GM18499 (cell line): ENCODE measurements around the gene PHF10.
"Not testable (repeated sequence)": the region's sequence is repeated elsewhere in the genome, so short reads cannot be mapped to it uniquely, and the experiment has no call there.

Source experiments
- ATAC-seq: cut with Tn5 transposase; IDR thresholded peaks from one replicate; pipeline ENCODE4 v1.9.1; 2021; ENCODE audit warnings: moderate number of reproducible peaks; ENCODE audit not compliant: insufficient read depth, unreplicated experiment

The PHF10 gene

DNA sequence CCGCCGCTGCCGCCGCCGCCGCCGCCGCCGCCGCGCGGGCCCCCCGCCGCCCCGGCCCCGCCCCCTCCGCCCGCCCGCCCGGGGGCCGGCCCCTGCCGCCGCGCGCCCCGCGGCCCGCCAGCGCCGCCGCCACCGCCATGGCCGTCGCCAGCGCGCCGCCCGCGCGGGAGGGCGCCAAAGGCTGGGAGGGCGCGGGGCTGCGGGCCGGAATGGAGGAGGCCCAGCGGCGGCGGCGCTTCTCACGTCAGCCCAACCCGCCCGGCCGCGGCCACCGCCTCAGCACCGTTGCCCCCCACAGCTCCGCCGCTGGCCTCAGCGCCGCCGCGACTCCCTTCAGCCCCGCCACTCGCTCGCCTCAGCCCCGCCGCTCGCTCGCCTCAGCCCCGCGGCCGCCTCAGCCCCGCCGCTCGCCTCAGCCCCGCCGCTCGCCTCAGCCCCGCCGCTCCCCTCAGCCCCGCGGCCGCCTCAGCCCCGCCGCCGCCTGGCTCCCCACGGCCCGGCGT lies 258 bp downstream of the PHF10 start:
- ATAC-seq: no peak

GRCh38 chr6:169723200-169723909 lies 945 bp downstream of the PHF10 start:
- no peak for ATAC-seq

DNA sequence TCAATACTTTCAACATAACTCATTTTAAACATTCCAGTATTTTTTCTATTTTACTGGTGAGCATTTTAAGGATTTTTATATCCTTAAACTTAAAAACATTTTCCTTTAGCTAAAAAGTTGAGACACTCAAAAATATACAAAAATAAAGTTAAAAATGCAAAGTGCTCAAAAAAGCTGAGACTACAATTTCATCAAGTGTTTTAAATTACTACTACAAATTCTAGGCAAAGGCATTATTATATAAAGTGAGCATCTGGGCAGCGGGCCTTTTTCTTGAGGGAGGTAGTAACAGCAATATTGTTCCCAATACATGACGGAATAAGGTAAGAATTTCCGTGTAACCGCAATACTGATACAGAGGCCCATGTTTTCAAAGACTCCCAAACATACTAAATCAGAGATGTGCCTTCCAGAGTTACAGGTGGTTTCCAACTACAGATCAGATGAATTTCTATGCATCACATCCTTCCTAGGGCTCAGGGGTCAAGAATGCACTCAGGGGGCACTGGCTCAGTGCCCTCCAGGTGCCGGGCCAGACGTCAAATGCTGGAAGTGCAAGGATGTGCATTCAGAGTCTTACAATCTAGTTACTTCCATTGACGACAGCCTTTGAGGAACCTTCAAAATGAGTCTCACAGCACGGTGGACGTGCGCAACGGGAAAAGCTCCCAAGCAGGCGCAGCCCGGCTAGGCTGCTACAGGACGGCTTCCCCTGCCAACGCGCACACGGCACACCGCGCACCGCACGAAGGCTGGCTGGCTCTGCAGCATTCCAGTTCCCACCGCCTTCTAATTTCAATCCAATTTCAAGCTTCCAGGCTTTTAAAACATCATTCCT lies 1.7 kb downstream of the PHF10 start:
- ATAC-seq: no peak

- no peak for ATAC-seq
Measured at GRCh38 chr6:169720207-169720855, 4.0 kb downstream of the PHF10 start.

- no peak for ATAC-seq
Measured at GRCh38 chr6:169719117-169719516, 5.2 kb downstream of the PHF10 start.

- ATAC-seq: no peak
Measured at GRCh38 chr6:169714595-169714994, 9.7 kb downstream of the PHF10 start.

DNA sequence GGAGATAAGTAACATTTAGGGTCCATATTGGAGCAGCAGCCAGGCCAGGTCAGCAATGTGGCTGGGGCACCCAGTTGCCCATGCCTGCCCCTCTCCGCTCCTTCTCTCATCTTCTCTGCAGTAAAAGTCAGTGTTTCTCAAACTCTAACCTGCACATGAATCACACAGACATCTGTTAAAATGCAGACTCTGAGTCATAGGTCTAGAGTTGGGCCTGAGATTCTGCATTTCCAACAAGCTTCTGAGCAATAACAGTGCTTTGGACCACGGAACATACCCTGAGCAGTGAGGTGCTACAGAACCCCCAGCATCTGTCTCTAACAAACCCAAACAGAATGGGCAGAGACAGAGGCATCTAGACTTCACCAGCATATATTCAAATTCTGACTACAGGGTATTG lies 10.1 kb downstream of the PHF10 start:
- ATAC-seq: no peak

DNA sequence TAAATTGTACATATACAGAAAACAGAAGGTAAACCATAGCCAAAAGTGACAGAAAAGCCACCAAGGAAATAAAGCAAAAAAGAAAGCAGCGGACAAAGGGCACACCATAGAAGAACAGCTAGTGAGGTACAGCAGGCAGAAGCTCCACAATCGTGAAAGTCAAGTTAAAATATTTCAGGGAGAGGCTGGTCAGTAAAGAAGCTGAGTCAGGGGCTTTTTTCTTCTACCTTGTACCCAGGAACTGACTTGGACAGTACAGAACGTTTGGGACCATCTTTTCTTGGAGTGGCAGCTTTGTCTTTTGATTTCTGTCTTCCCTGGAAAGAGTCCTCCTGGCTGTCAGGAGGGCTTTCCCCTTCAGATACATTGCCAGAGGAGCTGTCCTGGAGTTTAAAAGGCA lies 14.3 kb downstream of the PHF10 start:
- no peak for ATAC-seq

DNA sequence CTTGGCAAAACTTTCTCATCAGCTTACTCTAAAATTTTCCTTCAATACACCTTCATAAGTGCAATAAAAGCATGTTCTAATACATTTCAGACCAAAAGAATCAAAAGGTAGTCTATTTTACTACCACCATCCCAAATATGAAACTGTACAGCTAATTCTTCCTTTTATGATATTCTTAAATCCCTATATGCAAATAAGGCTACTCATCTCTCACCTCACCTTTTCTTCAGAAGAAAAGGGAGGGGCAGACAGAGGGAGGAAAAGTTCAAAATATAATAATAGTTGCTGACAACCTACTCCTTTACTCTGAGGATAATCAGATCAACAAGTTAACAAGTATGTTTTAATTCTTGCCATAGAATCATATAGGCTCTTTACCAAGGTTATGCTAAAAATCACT lies 15.0 kb downstream of the PHF10 start:
- ATAC-seq: no peak

- ATAC-seq: no peak
Measured at GRCh38 chr6:169707772-169708171, 16.5 kb downstream of the PHF10 start.

DNA sequence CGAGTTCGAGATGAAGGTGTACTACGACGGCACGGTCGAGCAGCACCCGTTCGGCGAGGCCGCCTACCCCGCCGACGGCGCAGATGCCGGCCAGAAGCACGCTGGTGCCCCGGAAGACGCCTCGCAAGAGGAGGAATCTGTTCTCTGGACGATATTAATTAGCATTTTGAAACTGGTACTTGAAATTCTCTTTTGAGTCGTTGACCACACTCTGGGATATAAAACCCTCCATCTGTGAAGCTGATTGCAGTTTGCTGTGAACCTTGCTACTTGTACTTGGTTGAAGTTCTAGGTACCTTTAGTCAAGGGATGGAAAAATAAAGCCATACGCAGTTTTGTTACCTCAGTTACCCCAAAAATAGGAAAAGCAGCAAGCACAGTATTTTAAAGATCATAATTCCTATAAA lies 21.5 kb downstream of the PHF10 start:
- no peak for ATAC-seq

DNA sequence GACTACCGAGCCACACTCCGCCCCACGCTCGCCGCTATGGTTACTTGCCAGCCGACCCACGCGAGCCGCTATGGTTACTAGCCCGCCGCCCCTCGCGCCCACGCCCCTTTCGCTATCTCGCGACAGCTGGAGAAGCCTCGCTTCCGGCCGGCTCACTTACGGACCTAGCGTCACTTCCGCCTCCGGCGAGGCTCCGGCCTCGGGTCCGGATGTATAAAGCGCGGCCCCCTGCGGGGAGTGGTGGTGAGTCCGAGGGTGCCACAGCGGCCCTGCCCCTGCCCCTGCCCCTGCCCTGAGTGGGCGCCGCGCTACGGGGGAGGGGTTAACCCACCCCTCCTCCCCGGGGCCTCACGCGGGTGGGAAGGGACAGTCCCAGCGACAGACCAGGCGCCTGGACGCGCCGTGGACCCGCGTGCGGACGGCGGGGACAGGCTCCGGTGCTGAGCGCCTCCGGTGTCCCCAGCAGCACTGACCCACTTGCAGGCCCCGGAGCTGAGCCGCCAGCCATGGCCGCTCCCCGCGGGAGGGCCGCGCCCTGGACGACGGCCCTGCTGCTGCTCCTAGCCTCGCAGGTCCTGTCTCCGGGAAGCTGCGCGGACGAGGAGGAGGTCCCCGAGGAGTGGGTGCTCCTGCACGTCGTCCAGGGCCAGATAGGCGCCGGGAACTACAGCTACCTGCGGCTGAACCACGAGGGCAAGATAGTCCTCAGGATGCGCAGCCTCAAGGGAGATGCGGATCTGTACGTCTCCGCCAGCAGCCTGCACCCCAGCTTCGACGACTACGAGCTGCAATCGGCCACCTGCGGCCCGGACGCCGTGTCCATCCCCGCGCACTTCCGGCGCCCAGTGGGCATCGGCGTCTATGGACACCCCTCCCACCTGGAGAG lies 22.1 kb downstream of the PHF10 start, which contains the start of the genes C6orf120 and WDR27:
Gene C6orf120 (plus strand): TSS at position 173 of the 886 bp plus-strand sequence. CDS start 334 bp downstream, at position 507.
Gene WDR27 (minus strand): TSS at position 76 of the 886 bp plus-strand sequence. CDS start 13,024 bp downstream, outside the sequence.
- ATAC-seq: peak; percentile 82

DNA sequence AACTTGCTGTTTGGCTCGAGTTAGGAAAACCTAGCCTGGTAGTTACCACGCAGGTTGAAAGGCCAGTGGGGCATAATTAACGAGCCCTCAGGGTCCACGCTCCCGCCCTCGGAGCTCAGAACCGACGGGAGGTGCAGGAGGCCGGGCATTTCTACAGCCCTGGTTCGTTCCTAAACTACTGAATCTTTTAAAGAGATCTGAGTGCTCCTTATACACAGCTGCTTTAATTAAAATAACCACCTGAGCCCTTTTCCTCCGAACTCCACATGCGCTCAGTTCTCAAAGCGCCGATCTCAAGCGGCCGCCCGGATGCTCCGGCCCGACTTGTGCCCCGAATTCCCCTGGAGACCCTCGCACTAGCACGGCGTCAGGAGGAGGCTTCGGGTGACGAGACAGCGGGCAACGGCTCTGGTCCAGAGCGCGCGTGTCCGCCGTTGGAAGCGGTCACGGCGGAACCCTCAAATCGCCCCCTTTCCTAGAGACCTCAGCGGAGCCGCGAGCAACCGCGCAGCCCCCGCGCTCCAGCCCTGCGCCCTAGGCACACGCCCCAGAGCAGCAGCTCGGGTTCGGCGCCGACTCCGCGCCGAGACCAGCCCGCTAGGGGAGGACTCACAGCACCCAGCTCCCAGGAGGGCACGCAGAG lies 22.9 kb downstream of the PHF10 start:
- ATAC-seq: peak; percentile 1

- ATAC-seq: no peak
Measured at GRCh38 chr6:169700296-169700695, 24.0 kb downstream of the PHF10 start.

DNA sequence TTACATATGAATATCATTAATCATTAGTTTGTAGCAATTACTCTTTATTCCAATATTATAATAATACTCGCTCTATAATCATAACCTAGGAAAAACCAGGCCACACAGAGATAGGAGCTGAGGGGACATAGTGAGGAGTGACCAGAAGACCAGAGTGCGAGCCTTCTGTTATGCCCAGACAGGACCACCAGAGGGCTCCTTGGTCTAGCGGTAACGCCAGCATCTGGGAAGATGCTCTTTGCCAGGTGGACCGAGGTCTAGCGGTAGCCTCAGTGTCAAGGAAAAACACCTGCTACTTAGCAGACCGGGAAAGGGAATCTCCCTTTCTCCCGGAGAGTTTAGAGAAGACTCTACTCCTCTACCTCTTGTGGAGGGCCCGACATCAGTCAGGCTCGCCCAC lies 27.2 kb downstream of the PHF10 start:
- not testable (repeated sequence) for ATAC-seq

DNA sequence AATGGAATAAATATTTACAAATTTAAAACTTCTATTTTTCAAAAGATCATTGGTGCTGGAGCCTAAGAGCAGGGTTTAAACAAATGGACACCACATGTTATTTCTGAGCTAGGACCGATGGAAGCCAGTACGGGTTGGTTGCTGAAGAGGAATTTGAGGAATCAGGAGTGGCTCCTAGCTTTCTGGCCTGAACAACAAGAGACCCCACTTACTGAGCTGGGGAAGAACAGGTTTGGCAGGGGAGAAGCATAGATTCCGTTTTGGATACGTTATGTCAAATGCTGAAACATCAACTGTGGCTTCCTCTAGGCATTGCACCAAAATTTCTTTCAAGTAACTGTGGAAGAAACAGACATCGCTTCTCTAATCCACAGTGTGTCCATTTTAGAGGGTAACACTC lies 29.2 kb downstream of the PHF10 start:
- ATAC-seq: no peak

- no peak for ATAC-seq
Measured at GRCh38 chr6:169692516-169692915, 31.8 kb downstream of the PHF10 start.

- no peak for ATAC-seq
Measured at GRCh38 chr6:169691260-169691659, 33.0 kb downstream of the PHF10 start.

DNA sequence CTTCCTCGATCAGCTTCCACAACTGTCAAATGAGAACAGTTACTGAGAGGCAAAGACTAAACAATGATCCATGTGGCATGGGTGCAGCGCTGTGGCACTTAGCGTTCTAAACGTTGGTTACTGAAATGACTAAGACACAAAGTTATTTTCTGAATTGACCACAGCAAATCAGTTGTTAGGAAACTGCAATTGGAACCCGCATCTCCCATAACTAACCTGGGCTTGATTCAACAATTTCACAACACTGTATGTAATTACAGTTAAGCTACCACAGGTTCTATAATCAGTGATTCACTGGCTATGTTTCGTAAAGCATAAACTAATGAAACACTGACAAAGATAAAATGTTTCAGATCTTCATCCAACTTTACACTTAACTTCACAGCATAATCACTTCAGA lies 35.0 kb downstream of the PHF10 start:
- ATAC-seq: no peak
